ENCODE measurements around the gene SIRT7. TPM values are rescaled to one million over a fixed set of nuclear protein-coding genes. Genes with fewer than 3 reads are reported as not detected.

The SIRT7 gene
- total RNA-seq, 4 donors from 2014 or later: 15.4 to 25.7 (median 20.2) TPM

GRCh38 chr17:81902023-81902652 lies 15.8 kb downstream of the SIRT7 start, which contains the start of gene NPB:
NPB (plus strand) TSS chr17:81902238; CDS start chr17:81902278, 40 bp downstream.
- ATAC-seq (ENCODE audit: low FRiP score) (no peak), DNase-seq (ENCODE audit: low spot score) (no peak)
- no peak for TF ChIP-seq CTCF (IDR thresholded peaks at IDR 0.05)

GRCh38 chr17:81901167-81902022 lies 16.6 kb downstream of the SIRT7 start:
- DNase-seq (ENCODE audit: low spot score) (no peak), ATAC-seq (ENCODE audit: low FRiP score) (no peak)
- no peak for TF ChIP-seq CTCF (IDR thresholded peaks at IDR 0.05)

- no peak for TF ChIP-seq CTCF (IDR thresholded peaks at IDR 0.05)
- DNase-seq (ENCODE audit: low spot score) (no peak), ATAC-seq (ENCODE audit: low FRiP score) (no peak)
Measured at GRCh38 chr17:81900181-81900820, 17.7 kb downstream of the SIRT7 start.

GRCh38 chr17:81899514-81900166 lies 18.3 kb downstream of the SIRT7 start:
- DNase-seq (ENCODE audit: low spot score) (no peak), ATAC-seq (ENCODE audit: low FRiP score) (no peak)
- no peak for TF ChIP-seq CTCF (IDR thresholded peaks at IDR 0.05)

GRCh38 chr17:81898885-81899284 lies 19.1 kb downstream of the SIRT7 start:
- no peak for TF ChIP-seq CTCF (IDR thresholded peaks at IDR 0.05)
- ATAC-seq (ENCODE audit: low FRiP score) (no peak), DNase-seq (ENCODE audit: low spot score) (no peak)

- no peak for TF ChIP-seq CTCF (IDR thresholded peaks at IDR 0.05)
- DNase-seq (ENCODE audit: low spot score) (no peak), ATAC-seq (ENCODE audit: low FRiP score) (no peak)
Measured at GRCh38 chr17:81898029-81898866, 19.7 kb downstream of the SIRT7 start.
